DMS79 treated with DMSO at 0.1 percent for 48 hours (cell line): ENCODE measurements around the gene MTMR12.
"Not testable (repeated sequence)": the region's sequence is repeated elsewhere in the genome, so short reads cannot be mapped to it uniquely, and the experiment has no call there.

Source experiments
- DNase-seq: peaks from one replicate; lab custom pipeline; 2025; lab: John Stamatoyannopoulos, UW

Gene MTMR12

DNA sequence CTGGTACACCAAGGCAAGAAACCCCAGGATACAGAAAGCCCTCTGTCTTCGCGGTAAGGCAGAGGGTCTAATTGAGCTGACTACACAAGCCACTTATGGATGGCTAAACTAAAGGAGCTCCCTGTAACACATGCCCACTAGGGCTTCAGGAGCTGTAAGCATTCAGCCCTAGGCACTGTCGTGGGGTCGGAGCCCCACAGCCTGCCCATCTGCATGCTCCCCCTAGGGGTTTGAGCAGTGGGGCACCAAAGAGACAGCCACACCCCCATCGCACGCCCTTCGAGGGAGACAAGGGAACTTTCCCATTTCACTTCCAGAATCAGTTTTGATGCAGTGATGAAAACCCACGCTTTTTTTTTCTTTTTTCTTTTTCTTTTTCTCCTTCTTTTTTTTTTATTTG lies 11.0 kb upstream of the MTMR12 start:
- DNase-seq, result no peak

DNA sequence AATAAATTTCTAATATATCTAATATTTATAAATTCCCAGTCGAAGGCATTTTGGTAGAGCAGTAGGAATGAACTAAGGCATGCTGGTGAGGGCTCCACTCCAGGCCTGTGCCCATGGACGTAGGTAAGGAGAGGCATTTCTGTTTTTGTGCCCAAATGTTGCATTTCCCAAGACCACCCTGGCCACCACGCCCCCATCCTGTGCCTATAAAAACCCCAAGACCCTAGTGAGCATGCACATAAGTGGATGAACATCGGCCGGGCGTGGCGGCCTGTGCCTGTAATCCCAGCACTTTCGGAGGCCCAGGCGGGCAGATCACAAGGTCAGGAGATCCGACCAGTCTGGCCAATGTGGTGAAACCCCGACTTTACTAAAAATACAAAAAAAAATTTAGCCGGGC lies 10.1 kb upstream of the MTMR12 start:
- DNase-seq, result no peak

DNA sequence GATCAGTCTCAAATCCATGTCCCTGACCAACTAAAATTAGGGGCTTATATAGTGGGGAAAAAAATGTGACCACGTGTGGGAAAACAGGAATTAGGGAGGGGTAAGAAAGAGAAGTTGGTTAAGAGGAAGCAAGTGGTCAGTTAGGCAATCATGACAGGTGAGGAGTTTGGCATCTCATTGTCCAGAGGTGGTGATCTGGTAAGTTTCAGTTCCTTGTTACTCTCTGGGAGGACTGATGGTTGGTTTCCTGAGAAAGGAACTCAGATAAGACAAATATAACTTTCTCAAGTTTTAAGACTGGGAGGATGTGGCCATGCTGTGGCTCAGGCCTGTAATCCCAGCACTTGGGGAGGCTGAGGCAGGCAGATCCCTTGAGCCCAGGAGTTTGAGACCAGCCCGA lies 9.0 kb upstream of the MTMR12 start:
- not testable (repeated sequence) for DNase-seq

DNA sequence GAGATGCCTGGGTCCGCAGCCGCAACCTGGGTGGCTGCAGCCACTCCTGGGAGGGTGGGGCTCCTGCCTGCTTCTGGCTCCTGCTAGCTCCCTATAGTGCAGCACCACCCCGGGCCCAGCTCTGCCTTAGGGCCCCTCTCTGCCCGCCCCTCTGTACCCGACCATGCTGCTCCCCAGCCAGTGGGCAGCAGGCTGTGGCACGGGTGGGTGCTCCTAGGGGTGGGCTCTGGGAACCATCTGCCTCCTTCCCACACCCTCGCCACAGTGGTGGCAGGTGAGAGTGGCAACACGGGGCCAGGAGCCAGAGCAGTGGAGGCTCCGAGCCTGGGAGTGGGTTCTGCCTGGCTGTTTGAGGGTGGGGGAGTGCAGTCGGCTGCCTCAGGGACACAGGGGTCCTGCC lies 7.8 kb upstream of the MTMR12 start:
- no peak for DNase-seq

GRCh38 chr5:32319926-32320543 lies 7.3 kb upstream of the MTMR12 start:
- no peak for DNase-seq

DNA sequence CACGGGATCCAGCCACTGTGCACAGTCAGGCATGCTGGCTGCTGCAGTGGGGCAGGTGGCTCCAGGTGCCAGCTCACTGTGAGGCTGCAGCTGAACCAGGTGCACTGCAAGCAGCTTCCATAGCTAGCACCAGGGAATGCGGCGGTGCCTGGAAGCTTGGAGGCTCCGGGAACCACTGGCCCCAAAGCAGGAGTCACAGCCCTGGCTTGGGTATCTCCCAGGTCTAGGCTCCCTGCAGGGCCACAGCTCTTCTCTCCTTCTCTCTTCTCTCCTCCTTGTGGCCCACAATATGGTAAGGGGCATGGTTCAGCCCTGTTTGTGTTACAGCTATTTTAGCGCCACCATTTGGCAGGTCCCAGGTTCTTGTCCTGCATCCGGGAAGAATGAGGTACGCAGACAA lies 6.7 kb upstream of the MTMR12 start:
- no peak for DNase-seq

DNA sequence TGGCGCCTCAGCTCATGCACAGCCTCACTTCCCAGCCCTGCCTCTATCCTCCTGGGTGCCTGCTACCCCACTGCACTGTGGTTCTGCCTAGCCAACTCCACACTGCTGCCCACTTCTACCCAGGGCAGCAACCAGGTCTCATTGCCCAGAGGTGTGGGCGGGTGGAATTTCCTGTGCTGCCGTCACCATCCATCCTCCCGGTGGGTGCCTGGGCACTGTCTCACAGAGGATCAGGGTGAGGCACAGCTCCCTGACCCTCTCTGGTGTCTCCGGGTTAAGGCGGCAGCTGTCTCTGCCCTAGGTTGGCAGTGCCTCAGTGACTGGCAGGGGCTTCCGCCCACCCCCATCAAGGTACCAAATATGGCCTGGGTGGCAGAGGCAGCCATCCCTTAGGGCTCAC lies 4.3 kb upstream of the MTMR12 start:
- DNase-seq, result no peak

GRCh38 chr5:32315221-32316014 lies 2.7 kb upstream of the MTMR12 start:
- no peak for DNase-seq

- DNase-seq, result no peak
Observed at GRCh38 chr5:32314658-32315057, 1.9 kb upstream of the MTMR12 start.

GRCh38 chr5:32314152-32314488 lies 1.4 kb upstream of the MTMR12 start:
- not testable (repeated sequence) for DNase-seq

DNA sequence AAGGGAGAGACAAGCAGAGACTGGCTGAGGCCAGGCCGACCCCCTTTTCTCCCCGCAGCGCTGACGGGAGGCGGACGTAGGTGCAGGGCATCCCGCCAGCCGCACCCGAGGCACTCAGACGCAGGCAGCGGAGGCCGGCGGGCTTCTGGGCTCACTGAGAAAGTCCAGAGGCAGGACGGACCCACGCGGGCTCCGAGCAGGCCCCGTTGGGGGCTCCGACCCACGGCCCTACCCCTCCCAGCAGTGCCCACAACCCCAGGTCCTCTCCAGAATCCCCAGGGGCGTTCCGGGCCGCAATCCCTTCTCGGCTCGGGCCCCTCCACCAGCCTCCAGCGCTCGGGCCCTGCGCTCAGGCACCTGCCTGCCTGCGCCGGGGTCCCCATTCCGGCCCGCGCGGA lies 543 bp downstream of the MTMR12 start:
- DNase-seq, result peak; percentile 54

DNA sequence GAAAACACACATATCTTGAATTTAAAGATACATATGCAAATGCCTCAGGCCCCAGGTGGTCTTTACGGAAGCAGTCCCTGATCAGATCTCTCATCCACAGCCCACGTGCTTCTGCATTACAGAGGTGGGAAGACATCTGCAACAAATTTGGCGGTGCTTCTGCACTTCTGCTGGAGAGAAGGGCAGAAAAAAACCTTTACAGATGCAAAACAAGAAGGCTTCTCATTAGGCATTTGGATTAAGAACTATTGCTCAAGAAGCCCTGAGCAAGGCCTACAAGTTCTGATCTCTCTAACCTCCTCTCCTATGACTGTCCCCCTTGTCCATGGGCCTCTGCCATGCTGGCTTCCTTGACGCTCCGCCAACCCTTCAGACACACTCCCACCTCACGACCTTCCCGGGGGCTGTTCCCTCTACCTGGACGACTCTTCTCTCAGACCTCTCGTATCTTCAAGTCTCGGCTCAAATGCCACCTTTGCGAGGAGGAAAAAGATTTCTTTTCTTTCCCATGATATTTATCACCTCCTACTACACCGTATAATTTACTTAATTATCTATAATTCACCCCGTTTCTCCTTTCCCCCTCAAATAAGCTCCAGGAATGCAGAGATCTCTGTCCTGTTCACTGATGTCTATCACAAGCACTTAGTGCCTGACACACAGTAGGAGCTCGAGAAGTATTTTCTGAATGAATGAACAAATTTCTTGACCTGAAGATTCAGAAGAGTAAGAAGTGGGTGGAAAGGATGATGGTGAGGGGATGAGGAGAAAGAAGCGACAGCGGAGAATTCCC lies 1.1 kb downstream of the MTMR12 start:
- no peak for DNase-seq

GRCh38 chr5:32309761-32310160 lies 3.0 kb downstream of the MTMR12 start:
- DNase-seq, result no peak

DNA sequence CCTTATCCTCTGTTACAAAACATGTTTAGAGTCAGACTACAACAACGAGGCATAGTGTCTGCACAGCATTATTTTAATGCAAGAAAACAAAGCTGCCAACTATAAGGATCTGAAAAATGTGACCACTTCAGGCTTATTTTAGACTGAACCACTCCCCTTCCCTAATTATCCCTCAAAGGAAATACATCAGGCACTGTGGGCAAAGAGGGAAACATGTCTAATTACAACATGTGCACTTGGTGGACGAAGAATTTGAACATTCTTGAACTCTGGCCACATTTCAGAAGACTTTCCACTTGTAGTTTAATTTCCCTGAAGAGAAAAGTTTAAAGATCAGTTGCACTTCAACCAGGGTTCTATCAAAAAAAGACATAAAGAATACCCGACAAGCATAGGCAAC lies 3.8 kb downstream of the MTMR12 start:
- DNase-seq, result no peak

- no peak for DNase-seq
Observed at GRCh38 chr5:32307769-32308194, 5.0 kb downstream of the MTMR12 start.

- DNase-seq, result no peak
Observed at GRCh38 chr5:32304622-32305021, 8.1 kb downstream of the MTMR12 start.

GRCh38 chr5:32303755-32304120 lies 9.0 kb downstream of the MTMR12 start:
- no peak for DNase-seq

GRCh38 chr5:32302835-32303754 lies 9.6 kb downstream of the MTMR12 start:
- DNase-seq, result no peak

DNA sequence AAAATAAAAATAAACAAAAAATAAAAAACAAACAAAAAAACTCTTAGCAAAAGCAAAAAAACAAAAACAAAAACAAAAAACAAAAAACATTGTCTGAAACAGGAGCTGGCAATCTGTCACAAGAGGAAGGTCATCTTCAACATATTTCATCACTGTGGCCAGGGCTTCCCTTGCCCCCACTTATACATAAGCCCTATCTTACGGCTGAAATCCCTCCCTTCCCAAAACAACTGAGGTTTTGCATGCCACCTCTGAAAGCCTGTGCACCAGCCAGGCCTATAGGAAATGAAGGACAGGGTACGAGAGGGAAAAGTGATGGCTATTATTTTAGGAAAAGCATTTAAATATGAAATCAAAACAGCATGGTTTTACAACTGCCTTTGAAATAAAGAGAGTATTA lies 10.8 kb downstream of the MTMR12 start:
- DNase-seq, result no peak

DNA sequence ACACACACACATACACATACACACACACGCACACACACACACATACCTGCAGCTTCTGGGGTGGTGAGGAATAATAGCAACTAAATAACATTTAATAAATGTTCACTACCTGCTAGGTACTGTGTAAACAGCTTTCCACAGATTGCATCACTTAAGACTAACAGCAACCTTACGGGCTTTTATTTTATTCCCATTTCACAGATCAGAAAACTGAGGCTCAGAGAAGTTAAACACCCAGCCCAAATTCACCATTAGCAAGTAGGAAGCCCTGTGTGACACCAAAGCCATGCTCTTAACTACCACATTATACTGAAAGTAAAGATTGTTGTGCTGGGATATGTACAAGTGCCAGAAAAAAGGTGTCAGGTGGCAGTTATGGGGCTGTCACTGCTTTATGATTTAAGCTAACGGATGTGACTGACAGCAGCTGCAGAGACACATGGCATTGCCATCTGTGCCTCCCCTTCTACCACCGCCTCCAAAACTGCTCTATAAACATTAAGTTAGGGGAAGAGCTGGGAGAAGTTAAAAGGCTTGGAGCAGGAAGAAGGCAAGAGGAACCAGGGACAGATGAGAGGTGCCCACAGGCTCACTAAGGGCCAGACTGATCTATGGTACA lies 13.6 kb downstream of the MTMR12 start:
- DNase-seq, result no peak

DNA sequence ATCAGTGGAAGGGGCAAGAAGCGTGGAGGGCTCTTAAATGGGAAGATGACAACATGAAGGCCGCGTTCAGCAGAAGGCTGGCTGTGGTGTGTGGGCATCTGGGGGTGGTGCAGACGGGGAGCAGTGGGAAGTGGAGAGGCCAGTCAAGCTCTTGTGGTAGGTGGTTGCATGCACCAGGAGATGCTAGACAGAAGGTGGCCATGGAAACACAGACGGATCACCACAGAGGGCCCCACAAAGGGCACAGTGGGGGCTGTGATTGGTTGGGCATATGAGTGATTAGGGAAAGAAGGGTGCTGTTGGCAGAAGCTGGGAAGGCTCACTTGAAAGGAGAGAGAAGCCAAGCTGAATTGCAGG lies 14.7 kb downstream of the MTMR12 start:
- peak; percentile 87 for DNase-seq
